ENCODE measurements around the gene PIK3C2G.

Gene PIK3C2G

GRCh38 chr12:18578191-18578590 is 316.9 kb downstream of the PIK3C2G start:
- DNase-seq, result no peak

GRCh38 chr12:18580291-18580690 is 319.0 kb downstream of the PIK3C2G start:
- no peak for DNase-seq

- DNase-seq, result no peak
Observed at GRCh38 chr12:18580706-18581105, 319.4 kb downstream of the PIK3C2G start.

DNA sequence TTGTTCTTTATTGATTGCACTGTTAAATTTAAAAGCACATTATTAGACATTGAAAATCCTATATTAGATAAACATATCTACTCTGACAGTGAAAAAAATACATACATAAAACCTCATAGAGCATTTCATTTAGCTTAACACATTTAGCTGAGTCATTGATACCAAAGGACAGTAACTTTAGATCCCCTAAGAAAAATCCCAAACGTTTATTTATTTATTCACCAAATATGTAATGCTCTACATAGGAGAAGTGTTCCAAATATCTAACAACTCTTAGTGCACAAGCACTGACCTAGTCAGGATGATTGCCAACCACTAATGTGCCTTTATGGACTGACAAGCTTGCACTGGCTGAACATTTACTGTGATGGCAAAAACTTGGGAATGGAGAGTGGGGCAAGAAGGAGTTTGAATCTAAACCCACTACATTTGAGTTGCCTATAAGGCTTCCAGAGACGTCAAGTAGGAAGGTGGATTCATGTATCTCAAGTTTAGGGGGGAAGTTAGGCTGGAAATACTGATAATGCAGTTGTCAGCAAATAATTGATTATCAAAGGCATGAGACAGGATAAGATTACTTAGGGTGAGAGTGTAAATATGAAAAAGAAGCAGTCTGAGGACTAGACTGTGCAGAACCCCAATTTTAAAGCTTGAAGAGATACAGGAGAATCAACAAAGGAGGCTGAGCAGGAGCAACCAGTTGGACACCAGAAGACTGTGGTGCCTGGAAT is 320.1 kb downstream of the PIK3C2G start:
- no peak for DNase-seq

DNA sequence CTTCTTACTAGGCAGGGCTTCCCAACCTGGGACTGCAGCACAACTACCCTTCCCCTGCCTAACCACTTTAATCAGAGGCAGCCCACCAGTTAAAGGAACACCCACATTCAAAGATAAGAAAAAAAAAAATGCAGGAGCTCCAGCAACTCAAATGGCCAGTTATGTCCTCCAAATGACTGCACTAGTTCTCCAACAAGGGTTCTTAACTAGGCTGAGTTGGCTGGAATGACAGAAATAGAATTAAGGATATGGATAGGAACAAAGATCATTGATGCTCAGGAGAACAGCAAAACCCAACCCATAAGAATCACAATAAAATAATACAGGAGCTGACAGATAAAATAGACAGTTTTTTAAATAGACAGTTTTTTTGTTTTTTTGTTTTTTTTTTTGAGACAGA is 322.3 kb downstream of the PIK3C2G start:
- DNase-seq, result no peak

DNA sequence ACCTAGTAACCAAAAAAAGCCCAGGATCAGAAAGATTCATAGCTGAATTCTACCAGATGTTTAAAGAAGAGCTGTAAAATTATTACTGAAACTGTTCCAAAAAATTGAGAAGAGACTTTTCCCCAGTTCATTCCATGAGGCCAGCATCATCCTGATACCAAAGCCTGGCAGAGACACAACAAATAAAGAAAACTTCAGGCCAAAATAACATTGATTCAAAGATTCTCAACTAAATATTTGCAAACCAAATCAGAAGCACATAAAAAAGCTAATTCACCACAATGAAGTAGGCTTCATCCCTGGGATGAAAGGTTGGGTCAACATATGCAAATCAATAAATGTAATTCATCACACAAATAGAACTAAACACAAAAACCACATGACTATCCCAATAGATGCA is 325.3 kb downstream of the PIK3C2G start:
- DNase-seq, result no peak

GRCh38 chr12:18589316-18589715 is 328.0 kb downstream of the PIK3C2G start:
- DNase-seq, result no peak

GRCh38 chr12:18591473-18591872 is 330.2 kb downstream of the PIK3C2G start:
- no peak for DNase-seq

- DNase-seq, result no peak
Observed at GRCh38 chr12:18595412-18595811, 334.1 kb downstream of the PIK3C2G start.

- no peak for DNase-seq
Observed at GRCh38 chr12:18601962-18602361, 340.6 kb downstream of the PIK3C2G start.

DNA sequence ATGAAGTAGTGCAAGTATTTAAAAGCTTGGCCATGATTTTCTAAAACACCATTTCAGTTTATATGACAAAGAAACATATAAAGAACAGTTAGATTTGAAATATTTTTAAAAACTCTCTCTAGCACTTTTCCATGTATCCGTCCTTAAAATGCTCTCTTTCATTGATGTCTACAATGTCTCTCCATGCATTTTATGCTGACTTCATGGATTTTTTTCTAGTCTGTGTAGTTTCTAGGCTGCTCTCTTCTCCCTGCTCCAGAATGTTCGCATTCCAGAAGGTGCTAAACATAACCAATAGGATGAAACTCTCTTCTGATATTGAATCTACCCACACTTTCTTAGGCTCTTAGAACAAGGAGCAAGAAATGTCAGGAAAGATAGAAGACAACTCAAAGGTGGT is 351.7 kb downstream of the PIK3C2G start:
- DNase-seq, result no peak

GRCh38 chr12:18620986-18621385 is 359.7 kb downstream of the PIK3C2G start:
- DNase-seq, result no peak

GRCh38 chr12:18629445-18629844 is 368.1 kb downstream of the PIK3C2G start:
- DNase-seq, result no peak

- DNase-seq, result no peak
Observed at GRCh38 chr12:18629916-18630315, 368.6 kb downstream of the PIK3C2G start.

DNA sequence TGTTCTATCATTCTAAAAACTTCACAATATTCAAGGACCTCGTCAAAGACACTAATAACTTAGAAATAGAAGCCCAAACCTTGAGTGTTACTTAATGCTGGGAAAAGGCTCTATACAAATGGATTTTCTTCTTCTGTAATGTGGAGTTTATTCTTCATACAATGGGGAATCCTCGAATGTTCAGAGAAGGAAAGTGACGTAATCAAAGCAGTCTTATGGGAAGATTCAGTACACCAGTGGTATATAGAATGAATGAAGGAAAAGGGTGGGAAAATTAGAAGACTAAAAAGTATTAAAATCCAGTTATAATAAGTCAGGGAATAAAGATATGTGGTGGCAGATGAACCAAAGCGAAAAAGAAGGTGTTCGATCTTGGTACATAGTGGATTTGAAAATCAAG is 370.0 kb downstream of the PIK3C2G start:
- no peak for DNase-seq

GRCh38 chr12:18632848-18633247 is 371.5 kb downstream of the PIK3C2G start:
- no peak for DNase-seq

GRCh38 chr12:18634382-18634781 is 373.1 kb downstream of the PIK3C2G start:
- no peak for DNase-seq

DNA sequence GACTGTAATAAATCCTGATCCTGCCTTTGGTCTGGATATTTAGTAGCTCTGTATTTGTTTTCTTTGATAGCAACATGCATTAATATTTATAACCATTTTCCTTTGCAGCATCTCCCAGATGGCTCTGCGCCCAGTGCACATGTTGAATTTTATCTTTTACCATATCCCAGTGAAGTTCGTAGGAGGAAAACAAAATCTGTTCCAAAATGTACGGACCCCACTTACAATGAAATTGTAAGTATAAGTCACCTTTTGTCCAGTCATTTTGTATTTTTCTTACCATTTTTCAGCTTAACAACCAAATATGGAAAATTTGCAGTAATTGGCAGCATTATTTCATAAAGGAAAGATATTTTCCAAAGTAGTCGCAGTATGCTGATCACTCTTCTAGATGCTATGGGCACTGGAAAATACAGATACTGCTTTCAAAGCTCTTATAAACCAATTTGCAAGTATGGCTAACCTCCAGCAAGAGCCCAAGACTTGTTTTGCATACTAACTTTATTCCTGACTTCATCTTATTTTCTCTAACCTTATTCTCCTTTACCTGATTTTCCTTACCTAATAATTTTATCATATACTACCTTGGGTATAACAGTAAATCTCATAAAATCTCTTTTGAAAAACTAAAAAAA is 379.1 kb downstream of the PIK3C2G start:
- no peak for DNase-seq

DNA sequence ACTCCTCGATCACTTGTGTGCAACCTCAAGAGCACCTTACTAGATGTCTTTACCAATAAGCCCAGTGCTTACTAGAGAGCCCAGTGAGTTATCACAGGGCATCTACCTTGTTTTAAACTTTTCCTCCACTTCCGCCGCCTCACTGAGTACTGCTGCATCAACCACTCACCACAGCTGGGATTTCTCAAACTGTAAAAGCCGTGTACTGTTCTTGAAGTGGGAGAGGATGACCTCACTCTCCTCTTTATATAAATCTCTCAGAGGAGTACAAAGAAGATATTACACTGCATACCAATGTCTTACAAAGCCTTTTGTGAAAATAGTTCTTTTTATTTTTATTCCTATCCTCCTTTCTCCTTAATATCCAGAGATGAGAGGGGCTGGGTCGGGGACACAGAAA is 382.4 kb downstream of the PIK3C2G start:
- no peak for DNase-seq

DNA sequence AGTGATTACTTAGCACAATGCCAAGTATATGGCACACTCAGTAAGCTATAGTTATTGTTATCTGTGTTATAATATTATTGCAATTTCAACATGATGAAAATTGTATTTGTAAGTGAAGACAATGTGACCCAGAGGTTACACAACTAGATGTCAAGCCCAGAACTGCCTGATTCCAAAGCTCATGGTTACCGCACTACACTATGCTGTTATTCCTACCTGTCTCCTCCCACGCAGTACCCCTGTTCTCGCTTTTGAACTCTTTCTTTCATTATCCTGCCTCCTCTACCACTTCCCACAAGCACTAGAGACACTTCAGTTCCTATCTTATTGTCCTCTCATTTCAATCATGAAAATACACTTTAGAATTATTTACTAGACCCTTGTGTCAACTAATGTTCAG is 383.2 kb downstream of the PIK3C2G start:
- no peak for DNase-seq

- no peak for DNase-seq
Observed at GRCh38 chr12:18646286-18646890, 385.1 kb downstream of the PIK3C2G start.

DNA sequence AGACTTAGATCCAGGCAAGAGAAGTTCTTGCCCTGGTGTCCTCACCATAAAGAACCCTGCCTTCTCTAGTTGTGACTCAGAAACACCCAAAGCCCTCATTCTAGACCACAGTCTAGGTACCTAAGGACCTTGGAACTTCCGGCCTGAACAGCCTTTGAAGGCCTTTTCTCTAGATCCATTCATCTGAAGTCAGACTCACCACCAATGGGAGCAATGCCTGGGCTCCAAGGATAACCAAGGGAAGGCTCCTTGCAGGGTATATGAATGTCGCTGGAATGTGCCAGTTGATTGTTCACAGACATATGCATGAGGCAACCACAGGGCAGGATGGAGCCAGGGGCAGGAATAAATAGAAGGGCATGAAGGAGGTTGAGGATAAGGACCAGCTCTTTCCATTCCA is 390.2 kb downstream of the PIK3C2G start:
- no peak for DNase-seq

DNA sequence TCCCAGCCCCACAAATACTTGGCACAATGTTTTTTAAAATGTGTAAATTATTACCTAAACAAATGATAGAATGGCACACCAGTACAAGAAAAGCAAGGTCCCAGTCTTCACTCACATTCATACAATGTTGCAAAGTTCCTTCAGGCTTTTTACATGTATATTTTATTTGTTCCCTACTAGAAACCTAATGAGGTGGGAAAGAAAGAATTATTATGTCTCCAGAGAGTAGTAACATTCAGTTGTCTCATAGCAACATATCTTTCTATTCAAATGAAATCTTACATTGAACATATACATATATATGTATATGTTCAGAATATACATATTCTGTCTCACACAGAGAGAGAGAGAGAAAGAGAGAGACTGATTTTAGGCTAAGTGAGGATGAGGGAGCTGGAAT is 391.3 kb downstream of the PIK3C2G start:
- DNase-seq, result no peak

DNA sequence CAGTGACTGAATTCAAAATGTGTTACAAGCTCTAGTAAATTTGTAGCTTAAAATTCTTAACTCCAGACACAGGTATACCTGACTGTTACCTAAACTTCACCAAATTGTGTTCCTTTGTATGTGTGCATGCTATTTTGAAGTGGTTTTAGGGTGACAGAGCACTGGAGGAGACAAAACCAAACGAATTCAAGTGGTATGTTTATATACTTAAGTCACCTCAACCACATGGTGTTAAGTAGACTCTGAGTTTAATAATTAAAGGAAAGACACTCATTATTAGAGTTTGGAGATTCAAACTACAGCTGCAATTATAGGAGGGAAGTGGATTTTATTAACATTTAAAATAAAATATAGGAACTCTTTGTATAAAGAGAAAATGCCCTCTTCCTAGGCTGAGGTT is 392.1 kb downstream of the PIK3C2G start:
- no peak for DNase-seq
